OCI-LY7 (cell line): ENCODE measurements around the gene PHACTR2.

Experiments
- CTCF ChIP-seq: fragments of 200-600 bp; sonication (generic); conservative IDR thresholded peaks from 2 replicates; pipeline ENCODE4 v1.5.1; 2014; ENCODE audit warnings: mild to moderate bottlenecking, antibody characterized with exemption, low read length, moderate library complexity, mixed read lengths
- EZH2phosphoT487 ChIP-seq: fragments of 200-600 bp; sonication (generic); IDR thresholded peaks from 2 replicates; pipeline ENCODE4 v1.6.1; 2018; ENCODE audit warnings: low read depth, borderline replicate concordance, mild to moderate bottlenecking, mixed run types, antibody characterized with exemption, low read length, moderate library complexity, mixed read lengths

- TF ChIP-seq CTCF, result no peak
- TF ChIP-seq EZH2phosphoT487, result no peak
Observed at GRCh38 chr6:143839196-143839595, 161.4 kb downstream of the PHACTR2 start.
